Measurements from ENCODE around the gene SOX13.

Gene SOX13

GRCh38 chr1:204103431-204103741 is 30.5 kb downstream of the SOX13 start:
- DNase-seq (ENCODE audit: low spot score in 2 of 2) (no peak), ATAC-seq (no peak)
- no peaks in the 10 kb centered on the region for H3K9me3 Mint-ChIP-seq
- H3K4me3 Mint-ChIP-seq = peak overlapping the region; percentile 75
- H3K36me3 Mint-ChIP-seq = peaks cover 11% of the 10 kb centered on the region
- H3K4me1 Mint-ChIP-seq = peaks cover 69% of the 10 kb centered on the region
- peak overlapping the region; percentile 95 for H3K27ac Mint-ChIP-seq

- DNase-seq (ENCODE audit: low spot score in 2 of 2) = peak in 1 of 2 donors; percentile 63
Measured at GRCh38 chr1:204104331-204105130, 31.6 kb downstream of the SOX13 start.

GRCh38 chr1:204105131-204105515 is 32.2 kb downstream of the SOX13 start:
- H3K4me1 Mint-ChIP-seq = peaks cover 61% of the 10 kb centered on the region
- no peaks in the 10 kb centered on the region for H3K9me3 Mint-ChIP-seq
- peaks cover 11% of the 10 kb centered on the region for H3K36me3 Mint-ChIP-seq
- H3K27ac Mint-ChIP-seq = peak overlapping the region; percentile 95
- ATAC-seq (no peak), DNase-seq (ENCODE audit: low spot score in 2 of 2) (no peak)
- H3K4me3 Mint-ChIP-seq = peak overlapping the region; percentile 60

More at GRCh38 chr1:204104331-204105130, 31.6 kb downstream of the SOX13 start:
- H3K4me3 Mint-ChIP-seq = peak overlapping the region; percentile 60
- peaks cover 63% of the 10 kb centered on the region for H3K4me1 Mint-ChIP-seq
- peak overlapping the region; percentile 95 for H3K27ac Mint-ChIP-seq
- peaks cover 11% of the 10 kb centered on the region for H3K36me3 Mint-ChIP-seq
- peak; percentile 66 for ATAC-seq
- no peaks in the 10 kb centered on the region for H3K9me3 Mint-ChIP-seq

- no peaks in the 10 kb centered on the region for H3K9me3 Mint-ChIP-seq
- no peak for DNase-seq (ENCODE audit: low spot score in 2 of 2)
- peaks cover 11% of the 10 kb centered on the region for H3K36me3 Mint-ChIP-seq
- H3K4me3 Mint-ChIP-seq = no peak overlapping the region
- ATAC-seq = no peak
- peak overlapping the region; percentile 56 for H3K27ac Mint-ChIP-seq
- H3K4me1 Mint-ChIP-seq = peaks cover 47% of the 10 kb centered on the region
Measured at GRCh38 chr1:204106825-204107224, 33.9 kb downstream of the SOX13 start.

GRCh38 chr1:204107892-204108291 is 35.0 kb downstream of the SOX13 start:
- Mint-ChIP-seq H3K27ac (peak overlapping the region; percentile 56), H3K4me3 (no peak overlapping the region), H3K36me3 (peaks cover 11% of the 10 kb centered on the region), H3K4me1 (peaks cover 42% of the 10 kb centered on the region), H3K9me3 (no peaks in the 10 kb centered on the region)
- DNase-seq (ENCODE audit: low spot score in 2 of 2) = no peak
- ATAC-seq = no peak

- no peak for DNase-seq (ENCODE audit: low spot score in 2 of 2)
- H3K36me3 Mint-ChIP-seq = peaks cover 11% of the 10 kb centered on the region
- H3K27ac Mint-ChIP-seq = peak overlapping the region; percentile 75
- H3K4me3 Mint-ChIP-seq = no peak overlapping the region
- ATAC-seq = no peak
- H3K4me1 Mint-ChIP-seq = peaks cover 40% of the 10 kb centered on the region
- no peaks in the 10 kb centered on the region for H3K9me3 Mint-ChIP-seq
Measured at GRCh38 chr1:204108312-204109141, 35.6 kb downstream of the SOX13 start.

- Mint-ChIP-seq H3K36me3 (peaks cover 15% of the 10 kb centered on the region), H3K4me3 (no peak overlapping the region), H3K4me1 (peaks cover 30% of the 10 kb centered on the region), H3K27ac (no peak overlapping the region), H3K9me3 (no peaks in the 10 kb centered on the region)
- DNase-seq (ENCODE audit: low spot score in 2 of 2) = no peak
- no peak for ATAC-seq
Measured at GRCh38 chr1:204110894-204111633, 38.1 kb downstream of the SOX13 start.

- Mint-ChIP-seq H3K4me1 (peaks cover 21% of the 10 kb centered on the region), H3K9me3 (no peaks in the 10 kb centered on the region), H3K4me3 (no peak overlapping the region), H3K36me3 (peaks cover 27% of the 10 kb centered on the region), H3K27ac (peak overlapping the region; percentile 79)
- peak; percentile 8 for ATAC-seq
- DNase-seq (ENCODE audit: low spot score in 2 of 2) = no peak
Measured at GRCh38 chr1:204112876-204113730, 40.2 kb downstream of the SOX13 start.

GRCh38 chr1:204113896-204114295 is 41.0 kb downstream of the SOX13 start:
- DNase-seq (ENCODE audit: low spot score in 2 of 2) (no peak), ATAC-seq (no peak)
- peak overlapping the region; percentile 79 for H3K27ac Mint-ChIP-seq
- no peaks in the 10 kb centered on the region for H3K9me3 Mint-ChIP-seq
- H3K4me3 Mint-ChIP-seq = no peak overlapping the region
- peaks cover 31% of the 10 kb centered on the region for H3K36me3 Mint-ChIP-seq
- peaks cover 21% of the 10 kb centered on the region for H3K4me1 Mint-ChIP-seq

GRCh38 chr1:204114606-204115005 is 41.7 kb downstream of the SOX13 start:
- no peak overlapping the region for H3K4me3 Mint-ChIP-seq
- ATAC-seq (no peak), DNase-seq (ENCODE audit: low spot score in 2 of 2) (no peak)
- H3K36me3 Mint-ChIP-seq = peaks cover 36% of the 10 kb centered on the region
- H3K9me3 Mint-ChIP-seq = no peaks in the 10 kb centered on the region
- H3K4me1 Mint-ChIP-seq = peaks cover 21% of the 10 kb centered on the region
- H3K27ac Mint-ChIP-seq = peak overlapping the region; percentile 68

- Mint-ChIP-seq H3K4me1 (peaks cover 21% of the 10 kb centered on the region), H3K36me3 (peaks cover 37% of the 10 kb centered on the region), H3K4me3 (no peak overlapping the region), H3K27ac (peak overlapping the region; percentile 68), H3K9me3 (no peaks in the 10 kb centered on the region)
- ATAC-seq (no peak), DNase-seq (ENCODE audit: low spot score in 2 of 2) (no peak)
Measured at GRCh38 chr1:204115116-204115515, 42.2 kb downstream of the SOX13 start.

GRCh38 chr1:204116539-204116938 is 43.6 kb downstream of the SOX13 start:
- Mint-ChIP-seq H3K4me3 (no peak overlapping the region), H3K36me3 (peaks cover 37% of the 10 kb centered on the region), H3K4me1 (peaks cover 21% of the 10 kb centered on the region), H3K27ac (peak overlapping the region; percentile 49), H3K9me3 (no peaks in the 10 kb centered on the region)
- DNase-seq (ENCODE audit: low spot score in 2 of 2) = no peak
- ATAC-seq = no peak

- Mint-ChIP-seq H3K36me3 (peaks cover 22% of the 10 kb centered on the region), H3K4me1 (peaks cover 8% of the 10 kb centered on the region), H3K9me3 (no peaks in the 10 kb centered on the region), H3K4me3 (no peak overlapping the region), H3K27ac (peak overlapping the region; percentile 82)
- ATAC-seq (no peak), DNase-seq (ENCODE audit: low spot score in 2 of 2) (no peak)
Measured at GRCh38 chr1:204121840-204122555, 49.1 kb downstream of the SOX13 start.

GRCh38 chr1:204123376-204123775 is 50.5 kb downstream of the SOX13 start:
- Mint-ChIP-seq H3K4me1 (peaks cover 21% of the 10 kb centered on the region), H3K4me3 (no peak overlapping the region), H3K36me3 (peaks cover 14% of the 10 kb centered on the region), H3K9me3 (no peaks in the 10 kb centered on the region), H3K27ac (peak overlapping the region; percentile 82)
- no peak for DNase-seq (ENCODE audit: low spot score in 2 of 2)
- ATAC-seq = no peak

All from stimulated activated effector memory CD8-positive, alpha-beta T cell treated with anti-CD3 and anti-CD28 coated beads, Interleukin-12 subunit alpha, Interleukin-12 subunit beta, amount 100 ng/mL, for 72 hours (primary cell).